Fibroblast of pulmonary artery (primary cell): Measurements from ENCODE around the gene PCMTD2.
"Not testable (repeated sequence)": the region's sequence is repeated elsewhere in the genome, so short reads cannot be mapped to it uniquely, and the experiment has no call there.

Source experiments
- DNase-seq: peaks from one replicate; pipeline ENCODE4 v3.0.0-alpha.2; 2010; ENCODE audit warnings: low read depth
- H3K4me3 ChIP-seq: replicated peaks from 2 replicates; pipeline ENCODE4 v1.5.1; 2011; ENCODE audit warnings: low read depth, mild to moderate bottlenecking, control low read depth, low read length, moderate library complexity
- CTCF ChIP-seq: IDR thresholded peaks from 2 replicates; pipeline ENCODE4 v1.5.1; 2011; ENCODE audit warnings: mild to moderate bottlenecking, control low read depth, low read length, inconsistent platforms; ENCODE audit errors: missing control alignments

PCMTD2 gene

GRCh38 chr20:64229507-64230061, 26.0 kb upstream of the PCMTD2 start:
- H3K4me3 ChIP-seq: no peak overlapping the region
- TF ChIP-seq CTCF: no peak
- DNase-seq: no peak

DNA sequence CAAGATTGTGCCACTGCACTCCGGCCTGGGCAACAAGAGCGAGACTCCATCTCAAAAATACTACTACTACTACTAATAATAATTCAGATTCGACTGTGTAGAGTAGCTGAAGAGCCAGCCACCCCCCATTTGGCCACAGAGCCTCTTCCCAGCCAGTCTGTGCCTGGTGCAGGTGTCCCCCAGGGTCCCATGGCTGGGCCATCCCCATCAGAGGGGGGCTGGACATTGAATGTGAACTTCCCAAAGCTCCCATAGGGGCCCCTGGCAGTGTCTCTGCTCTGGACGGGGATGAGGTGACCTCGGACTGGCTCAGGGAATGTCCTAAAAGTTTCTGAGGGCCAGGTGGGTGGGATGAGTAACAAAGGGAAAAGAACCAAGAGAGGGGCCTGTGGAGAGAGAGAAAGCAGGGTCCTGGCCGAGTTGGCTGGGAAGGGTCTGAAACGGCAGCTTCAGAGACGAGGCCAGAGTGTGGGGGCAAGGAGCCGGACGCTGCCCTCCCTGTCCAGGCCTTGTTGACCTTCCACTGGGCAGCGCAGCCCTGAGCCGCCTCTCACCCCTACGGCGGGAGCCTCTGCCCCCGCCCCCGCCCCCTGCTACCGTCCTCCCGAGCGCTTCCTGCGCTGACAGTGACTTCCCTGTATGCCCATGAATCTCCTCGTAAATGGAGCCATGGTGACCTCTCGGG, 24.9 kb upstream of the PCMTD2 start:
- TF ChIP-seq CTCF: no peak
- H3K4me3 ChIP-seq: no peak overlapping the region

GRCh38 chr20:64231621-64232550, 23.7 kb upstream of the PCMTD2 start:
- no peak for DNase-seq
- TF ChIP-seq CTCF: no peak
- no peak overlapping the region for H3K4me3 ChIP-seq

More for the DNA sequence above, 24.9 kb upstream of the PCMTD2 start:
- DNase-seq: no peak

DNA sequence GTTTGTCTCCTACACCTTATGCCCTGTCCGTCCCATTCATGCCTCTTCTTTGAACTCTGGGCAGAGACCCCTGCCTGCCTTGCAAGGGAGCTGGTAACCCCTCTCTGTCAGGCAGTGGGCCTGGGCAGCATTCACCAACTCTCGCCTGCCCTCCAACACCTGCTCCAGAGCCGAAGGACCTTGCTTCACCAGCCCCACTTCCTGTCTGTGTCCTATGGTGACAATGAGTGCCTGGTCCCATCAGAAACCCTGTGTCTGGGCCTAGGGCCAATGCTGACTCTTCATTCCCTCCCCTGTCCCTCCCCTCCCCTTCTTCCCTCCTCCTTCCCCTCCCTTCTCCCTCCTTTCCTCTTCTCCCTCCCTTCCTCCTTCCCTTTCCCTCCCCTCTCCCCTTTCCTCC, 22.8 kb upstream of the PCMTD2 start:
- H3K4me3 ChIP-seq: no peak overlapping the region
- no peak for DNase-seq
- TF ChIP-seq CTCF: no peak

DNA sequence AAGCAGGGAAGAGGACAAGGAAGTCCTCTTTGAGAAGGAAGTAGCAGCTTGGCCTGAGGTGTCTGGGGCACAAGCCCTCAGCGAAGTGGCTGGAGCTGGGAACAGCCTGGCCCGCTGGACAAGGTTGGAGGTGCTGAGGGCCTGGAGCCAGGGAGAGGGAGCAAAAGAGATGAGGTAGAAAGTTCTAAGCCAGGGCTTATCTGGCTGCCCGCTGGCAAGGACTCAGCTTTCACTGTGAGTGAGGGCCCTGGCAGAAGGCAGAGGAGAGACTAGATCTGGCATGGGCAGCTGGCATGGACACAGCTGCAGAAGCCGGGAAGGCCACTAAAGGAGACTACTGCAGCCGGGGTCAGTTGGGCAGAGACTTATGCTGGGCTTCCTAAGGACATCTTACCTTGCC, 21.8 kb upstream of the PCMTD2 start:
- DNase-seq: no peak
- H3K4me3 ChIP-seq: no peak overlapping the region
- TF ChIP-seq CTCF: no peak

DNA sequence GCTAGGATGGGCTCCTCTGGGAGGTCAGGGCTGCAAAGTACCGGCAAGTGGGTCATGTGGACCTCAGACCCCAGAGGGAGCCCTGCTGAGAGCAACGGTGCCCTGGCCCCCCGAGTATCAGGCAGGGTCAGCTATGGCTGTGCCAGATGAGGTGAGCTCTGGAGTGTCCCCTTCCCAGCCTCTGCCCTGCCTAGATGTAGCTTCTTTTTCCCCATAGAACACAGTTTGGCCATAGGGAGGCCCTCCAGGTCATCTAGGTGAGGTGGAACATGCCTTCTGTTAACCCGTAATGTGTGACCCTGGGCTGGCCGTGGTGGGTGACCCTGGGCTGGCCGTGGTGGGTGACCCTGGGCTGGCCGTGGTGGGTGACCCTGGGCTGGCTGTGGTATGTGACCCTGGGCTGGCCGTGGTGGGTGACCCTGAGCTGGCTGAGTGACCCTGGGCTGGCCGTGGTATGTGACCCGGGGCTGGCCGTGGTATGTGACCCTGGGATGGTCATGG, 21.2 kb upstream of the PCMTD2 start:
- no peak overlapping the region for H3K4me3 ChIP-seq
- no peak for TF ChIP-seq CTCF
- DNase-seq: no peak

- DNase-seq: not testable (repeated sequence)
Measured at GRCh38 chr20:64234921-64235565, 20.5 kb upstream of the PCMTD2 start.

More at GRCh38 chr20:64234921-64235565, 20.5 kb upstream of the PCMTD2 start:
- not testable (repeated sequence) for H3K4me3 ChIP-seq
